Measurements from ENCODE around the gene ZNF428. TPM values are rescaled to one million over a fixed set of nuclear protein-coding genes. Genes with fewer than 3 reads are reported as not detected.
A peak's percentile ranks its signal among the peaks of the same experiment; 100 is the strongest.

The ZNF428 gene
- polyA plus RNA-seq, 3 donors: 3.8 to 5.6 (median 3.9) TPM

- Histone ChIP-seq H4K20me1 (ENCODE audit: insufficient read depth, low read length) (no peaks in the 10 kb centered on the region), H2AFZ (ENCODE audit: insufficient read depth, low read depth, low read length, poor library complexity, severe bottlenecking) (no peak overlapping the region), H3K79me2 (ENCODE audit: insufficient read depth, low read length) (no peaks in the 10 kb centered on the region), H3K4me2 (replicated peaks; ENCODE audit: extremely low read depth, low read length, poor library complexity, severe bottlenecking) (no peak overlapping the region), H3K27me3 (ENCODE audit: control insufficient read depth in 2 of 2, insufficient read depth in 2 of 2, low read length in 2 of 2) (peaks cover 21 to 42% of the 10 kb centered on the region in 2 donors), H3K27ac (ENCODE audit: low read depth in 1 of 2, low read length in 2 of 2) (no peak overlapping the region), H3K9ac (ENCODE audit: insufficient read depth, low read length, poor library complexity, severe bottlenecking) (no peak overlapping the region), H3K4me1 (ENCODE audit: control insufficient read depth in 1 of 2, insufficient read depth in 2 of 2, low read length in 2 of 2) (no peaks in the 10 kb centered on the region), H3K36me3 (replicated peaks in 1 of 2; ENCODE audit: control insufficient read depth in 1 of 2, insufficient read depth in 2 of 2, low read length in 2 of 2) (no peaks in the 10 kb centered on the region), H3K4me3 (replicated peaks in 1 of 3; ENCODE audit: low read depth in 2 of 3, low read length in 3 of 3) (no peak overlapping the region), H3K9me3 (replicated peaks in 1 of 2; ENCODE audit: control insufficient read depth in 1 of 2, insufficient read depth in 1 of 2, low read length in 2 of 2) (peaks cover 0 to 8% of the 10 kb centered on the region in 2 donors)
- intact Hi-C loops (cut with micrococcal nuclease): no loop called here
- H3K4me3 Mint-ChIP-seq: no peak overlapping the region
- no peak for TF ChIP-seq CTCF (IDR thresholded peaks at IDR 0.05)
- H3K27me3 Mint-ChIP-seq (ENCODE audit: low read depth in 3 of 3): peaks cover 33 to 57% (median 47%) of the 10 kb centered on the region in 3 donors
- no peak overlapping the region for H3K27ac Mint-ChIP-seq
- H3K36me3 Mint-ChIP-seq: peaks cover 4 to 5% of the 10 kb centered on the region in 2 donors
- no peak for DNase-seq
- H3K9me3 Mint-ChIP-seq: peaks cover 0 to 13% (median 1%) of the 10 kb centered on the region in 7 donors
- 94% methylated on average over 3 of the region's 5 CpGs for WGBS (ENCODE audit: insufficient coverage)
- H3K4me1 Mint-ChIP-seq: peaks cover 8% of the 10 kb centered on the region
These were observed 14.6 kb upstream of the ZNF428 start for GRCh38 chr19:43634068-43634467.

GRCh38 chr19:43633520-43633919 lies 14.1 kb upstream of the ZNF428 start:
- Mint-ChIP-seq H3K4me1 (peaks cover 4% of the 10 kb centered on the region), H3K36me3 (peaks cover 2 to 3% of the 10 kb centered on the region in 2 donors), H3K27me3 (ENCODE audit: low read depth in 3 of 3) (peaks cover 27 to 51% (median 41%) of the 10 kb centered on the region in 3 donors), H3K9me3 (peaks cover 0 to 11% (median 2%) of the 10 kb centered on the region in 7 donors), H3K4me3 (peak overlapping the region in 1 of 2 donors; percentile 63), H3K27ac (no peak overlapping the region)
- no peak for TF ChIP-seq CTCF (IDR thresholded peaks at IDR 0.05)
- no peaks in the 10 kb centered on the region for H3K79me2 ChIP-seq (ENCODE audit: insufficient read depth, low read length)
- no peaks in the 10 kb centered on the region for H4K20me1 ChIP-seq (ENCODE audit: insufficient read depth, low read length)
- peaks cover 15 to 37% of the 10 kb centered on the region in 2 donors for H3K27me3 ChIP-seq (ENCODE audit: control insufficient read depth in 2 of 2, insufficient read depth in 2 of 2, low read length in 2 of 2)
- H3K36me3 ChIP-seq (replicated peaks in 1 of 2; ENCODE audit: control insufficient read depth in 1 of 2, insufficient read depth in 2 of 2, low read length in 2 of 2): no peaks in the 10 kb centered on the region
- no peak overlapping the region for H3K9ac ChIP-seq (ENCODE audit: insufficient read depth, low read length, poor library complexity, severe bottlenecking)
- no peak overlapping the region for H2AFZ ChIP-seq (ENCODE audit: insufficient read depth, low read depth, low read length, poor library complexity, severe bottlenecking)
- H3K4me1 ChIP-seq (ENCODE audit: control insufficient read depth in 1 of 2, insufficient read depth in 2 of 2, low read length in 2 of 2): no peaks in the 10 kb centered on the region
- no peak for DNase-seq
- no CpG with 5 or more reads among the region's 4 CpGs for WGBS (ENCODE audit: insufficient coverage)
- intact Hi-C loops (cut with micrococcal nuclease): no loop called here
- H3K9me3 ChIP-seq (replicated peaks in 1 of 2; ENCODE audit: control insufficient read depth in 1 of 2, insufficient read depth in 1 of 2, low read length in 2 of 2): peaks cover 0 to 2% of the 10 kb centered on the region in 2 donors
- no peak overlapping the region for H3K4me2 ChIP-seq (replicated peaks; ENCODE audit: extremely low read depth, low read length, poor library complexity, severe bottlenecking)
- no peak overlapping the region for H3K27ac ChIP-seq (ENCODE audit: low read depth in 1 of 2, low read length in 2 of 2)
- no peak overlapping the region for H3K4me3 ChIP-seq (replicated peaks in 1 of 3; ENCODE audit: low read depth in 2 of 3, low read length in 3 of 3)
